ENCODE results near the gene ASPG. TPM values are rescaled to one million over a fixed set of nuclear protein-coding genes. Genes with fewer than 3 reads are reported as not detected.

ASPG gene
- total RNA-seq, 1 experiment from 2014 or later, result not detected

DNA sequence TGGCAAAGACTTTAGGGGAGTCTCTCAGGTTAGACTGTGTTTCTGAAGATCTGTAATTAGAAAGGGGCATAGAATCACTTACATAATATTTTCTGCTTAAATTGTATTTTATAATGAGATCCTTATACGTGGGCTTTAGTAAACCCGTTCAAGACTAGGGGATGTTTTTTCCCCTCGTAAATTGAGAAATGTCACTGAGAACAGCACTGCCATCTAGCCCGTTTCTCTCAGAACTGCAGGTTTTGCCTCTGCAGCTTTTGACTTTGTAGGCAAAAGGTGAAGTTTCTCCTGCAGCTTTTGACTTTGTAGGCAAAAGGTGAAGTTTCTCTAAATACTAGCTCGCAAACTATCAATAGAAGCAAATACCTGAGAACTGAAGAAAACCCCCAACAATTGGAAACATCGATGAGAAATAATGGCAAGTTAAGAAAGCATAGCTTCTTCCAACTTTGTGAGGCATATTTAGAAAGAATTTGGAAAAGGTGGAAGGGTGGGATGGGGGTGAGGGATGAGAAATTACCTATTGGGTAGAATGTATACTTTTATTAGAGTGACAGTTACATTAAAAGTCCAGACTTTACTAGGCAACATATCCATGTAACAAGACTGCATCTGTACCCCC, 9.9 kb upstream of the ASPG start:
- Histone ChIP-seq H3K36me3 (ENCODE audit: control insufficient read depth, insufficient read depth, low read length) (no peaks in the 10 kb centered on the region), H3K4me1 (ENCODE audit: control insufficient read depth, insufficient read depth, low read length) (0 out of 2 replicates have a peak, but pooled peaks cover 3% of the 10 kb centered on the region), H3K4me3 (ENCODE audit: low read depth in 2 of 2, low read length in 2 of 2) (no peak overlapping the region), H3K9me3 (ENCODE audit: control insufficient read depth, insufficient read depth, low read depth, low read length) (no peaks in the 10 kb centered on the region), H3K27me3 (ENCODE audit: control insufficient read depth, insufficient read depth, low read length) (no peaks in the 10 kb centered on the region), H3K27ac (ENCODE audit: low read length) (no peak overlapping the region)
- in situ Hi-C loops (cut with HindIII; ENCODE audit: low pct_unique_long_range_greater_than_20kb, low sequenced_read_pairs) (no loop called here), intact Hi-C loops (cut with micrococcal nuclease; ENCODE audit: unreplicated experiment) (loop anchor here (10.0 kb wide), 2 partner anchors 489 to 559 kb away; no protein-coding TSS in a partner anchor)
- DNase-seq (ENCODE audit: low read depth, low spot score) (no peak), ATAC-seq (no peak)
- ChIA-PET POLR2A (interaction anchor here (0.7 kb wide), 1 partner anchor 46 kb away, joined by 3 read pairs; no protein-coding TSS in a partner anchor), CTCF (no interaction called here)
- BruUV-seq (replicated peaks), result no TSS peak
- TF ChIP-seq, protein P1, sequence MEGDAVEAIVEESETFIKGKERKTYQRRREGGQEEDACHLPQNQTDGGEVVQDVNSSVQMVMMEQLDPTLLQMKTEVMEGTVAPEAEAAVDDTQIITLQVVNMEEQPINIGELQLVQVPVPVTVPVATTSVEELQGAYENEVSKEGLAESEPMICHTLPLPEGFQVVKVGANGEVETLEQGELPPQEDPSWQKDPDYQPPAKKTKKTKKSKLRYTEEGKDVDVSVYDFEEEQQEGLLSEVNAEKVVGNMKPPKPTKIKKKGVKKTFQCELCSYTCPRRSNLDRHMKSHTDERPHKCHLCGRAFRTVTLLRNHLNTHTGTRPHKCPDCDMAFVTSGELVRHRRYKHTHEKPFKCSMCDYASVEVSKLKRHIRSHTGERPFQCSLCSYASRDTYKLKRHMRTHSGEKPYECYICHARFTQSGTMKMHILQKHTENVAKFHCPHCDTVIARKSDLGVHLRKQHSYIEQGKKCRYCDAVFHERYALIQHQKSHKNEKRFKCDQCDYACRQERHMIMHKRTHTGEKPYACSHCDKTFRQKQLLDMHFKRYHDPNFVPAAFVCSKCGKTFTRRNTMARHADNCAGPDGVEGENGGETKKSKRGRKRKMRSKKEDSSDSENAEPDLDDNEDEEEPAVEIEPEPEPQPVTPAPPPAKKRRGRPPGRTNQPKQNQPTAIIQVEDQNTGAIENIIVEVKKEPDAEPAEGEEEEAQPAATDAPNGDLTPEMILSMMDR (IDR thresholded peaks at IDR 0.05), result peak; percentile 68
- no peak for TF ChIP-seq SIN3A (IDR thresholded peaks at IDR 0.05; ENCODE audit: borderline replicate concordance, insufficient read depth, low read depth, low read length)

DNA sequence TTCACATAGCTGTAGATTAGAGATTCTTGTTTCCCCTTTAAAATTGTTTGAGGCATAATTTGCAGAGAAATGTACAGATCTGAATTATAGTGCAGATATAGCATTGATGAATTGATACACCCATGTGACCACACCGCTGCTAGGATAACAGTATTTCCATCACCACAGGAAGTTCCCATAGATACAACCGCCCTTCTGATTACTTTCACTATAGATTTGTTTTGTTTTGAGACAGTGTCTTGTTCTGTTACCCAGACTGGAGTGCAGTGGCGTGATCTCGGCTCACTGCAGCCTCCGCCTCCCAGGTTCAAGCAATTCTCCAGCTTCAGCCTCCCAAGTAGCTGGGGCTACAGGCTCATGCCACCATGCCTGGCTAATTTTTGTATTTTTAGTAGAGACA, 8.8 kb upstream of the ASPG start:
- CTCF ChIA-PET, result no interaction called here
- Histone ChIP-seq H3K27me3 (ENCODE audit: control insufficient read depth, insufficient read depth, low read length) (no peaks in the 10 kb centered on the region), H3K36me3 (ENCODE audit: control insufficient read depth, insufficient read depth, low read length) (no peaks in the 10 kb centered on the region), H3K4me1 (ENCODE audit: control insufficient read depth, insufficient read depth, low read length) (0 out of 2 replicates have a peak, but pooled peaks cover 3% of the 10 kb centered on the region), H3K9me3 (ENCODE audit: control insufficient read depth, insufficient read depth, low read depth, low read length) (no peaks in the 10 kb centered on the region), H3K27ac (ENCODE audit: low read length) (no peak overlapping the region), H3K4me3 (ENCODE audit: low read depth in 2 of 2, low read length in 2 of 2) (no peak overlapping the region)
- TF ChIP-seq, protein P2, sequence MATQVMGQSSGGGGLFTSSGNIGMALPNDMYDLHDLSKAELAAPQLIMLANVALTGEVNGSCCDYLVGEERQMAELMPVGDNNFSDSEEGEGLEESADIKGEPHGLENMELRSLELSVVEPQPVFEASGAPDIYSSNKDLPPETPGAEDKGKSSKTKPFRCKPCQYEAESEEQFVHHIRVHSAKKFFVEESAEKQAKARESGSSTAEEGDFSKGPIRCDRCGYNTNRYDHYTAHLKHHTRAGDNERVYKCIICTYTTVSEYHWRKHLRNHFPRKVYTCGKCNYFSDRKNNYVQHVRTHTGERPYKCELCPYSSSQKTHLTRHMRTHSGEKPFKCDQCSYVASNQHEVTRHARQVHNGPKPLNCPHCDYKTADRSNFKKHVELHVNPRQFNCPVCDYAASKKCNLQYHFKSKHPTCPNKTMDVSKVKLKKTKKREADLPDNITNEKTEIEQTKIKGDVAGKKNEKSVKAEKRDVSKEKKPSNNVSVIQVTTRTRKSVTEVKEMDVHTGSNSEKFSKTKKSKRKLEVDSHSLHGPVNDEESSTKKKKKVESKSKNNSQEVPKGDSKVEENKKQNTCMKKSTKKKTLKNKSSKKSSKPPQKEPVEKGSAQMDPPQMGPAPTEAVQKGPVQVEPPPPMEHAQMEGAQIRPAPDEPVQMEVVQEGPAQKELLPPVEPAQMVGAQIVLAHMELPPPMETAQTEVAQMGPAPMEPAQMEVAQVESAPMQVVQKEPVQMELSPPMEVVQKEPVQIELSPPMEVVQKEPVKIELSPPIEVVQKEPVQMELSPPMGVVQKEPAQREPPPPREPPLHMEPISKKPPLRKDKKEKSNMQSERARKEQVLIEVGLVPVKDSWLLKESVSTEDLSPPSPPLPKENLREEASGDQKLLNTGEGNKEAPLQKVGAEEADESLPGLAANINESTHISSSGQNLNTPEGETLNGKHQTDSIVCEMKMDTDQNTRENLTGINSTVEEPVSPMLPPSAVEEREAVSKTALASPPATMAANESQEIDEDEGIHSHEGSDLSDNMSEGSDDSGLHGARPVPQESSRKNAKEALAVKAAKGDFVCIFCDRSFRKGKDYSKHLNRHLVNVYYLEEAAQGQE (IDR thresholded peaks at IDR 0.05; ENCODE audit: insufficient read depth in 1 of 2, low read depth in 2 of 2, low read length in 1 of 2), result no peak
- intact Hi-C loops (cut with micrococcal nuclease; ENCODE audit: unreplicated experiment) (loop anchor here (10.0 kb wide), 2 partner anchors 488 to 558 kb away; no protein-coding TSS in a partner anchor), in situ Hi-C loops (cut with HindIII; ENCODE audit: low pct_unique_long_range_greater_than_20kb, low sequenced_read_pairs) (no loop called here)
- POLR2A ChIA-PET, result no interaction called here
- no TSS peak for BruUV-seq (replicated peaks)
- no peak for ATAC-seq
- no peak for DNase-seq (ENCODE audit: low read depth, low spot score)

DNA sequence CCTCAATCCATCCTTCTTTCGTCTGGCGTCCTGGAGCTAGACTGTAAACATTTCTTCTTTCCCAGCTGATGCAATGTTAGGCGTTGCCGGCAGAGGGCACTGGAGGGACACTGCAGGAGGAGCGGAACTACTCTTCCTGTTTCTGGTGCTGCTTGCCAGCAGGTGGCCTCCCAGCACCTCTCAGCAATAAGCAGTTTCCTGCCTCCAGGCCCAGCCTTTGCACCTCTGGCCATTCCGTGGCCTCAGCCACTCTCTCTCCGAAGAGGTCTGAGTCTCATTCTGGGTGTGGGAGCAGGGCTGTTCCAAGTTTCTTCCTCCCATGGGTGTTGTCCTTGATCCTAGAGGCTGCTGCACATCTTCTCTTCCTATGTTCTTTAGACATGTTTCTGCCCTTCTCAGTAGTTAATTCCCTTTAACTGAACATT, 7.5 kb upstream of the ASPG start:
- peak; percentile 96 for ATAC-seq
- ChIA-PET CTCF (interaction anchor here (0.6 to 1.0 kb wide), 6 partner anchors 52 to 580 kb away, joined by 3 to 4 read pairs (median 3); no protein-coding TSS in a partner anchor), POLR2A (no interaction called here)
- intact Hi-C loops (cut with micrococcal nuclease; ENCODE audit: unreplicated experiment), result loop anchor here (2.0 to 10.0 kb wide), 3 partner anchors 53 to 557 kb away; no protein-coding TSS in a partner anchor
- Histone ChIP-seq H3K27me3 (ENCODE audit: control insufficient read depth, insufficient read depth, low read length) (no peaks in the 10 kb centered on the region), H3K4me3 (ENCODE audit: low read depth in 2 of 2, low read length in 2 of 2) (no peak overlapping the region), H3K9me3 (ENCODE audit: control insufficient read depth, insufficient read depth, low read depth, low read length) (no peaks in the 10 kb centered on the region), H3K4me1 (ENCODE audit: control insufficient read depth, insufficient read depth, low read length) (0 out of 2 replicates have a peak, but pooled peaks cover 3% of the 10 kb centered on the region), H3K27ac (ENCODE audit: low read length) (no peak overlapping the region), H3K36me3 (ENCODE audit: control insufficient read depth, insufficient read depth, low read length) (no peaks in the 10 kb centered on the region)
- in situ Hi-C loops (cut with HindIII; ENCODE audit: low pct_unique_long_range_greater_than_20kb, low sequenced_read_pairs), result no loop called here
- peak; percentile 81 for DNase-seq (ENCODE audit: low read depth, low spot score)
- no TSS peak for BruUV-seq (replicated peaks)
- no peak for TF ChIP-seq POLR2AphosphoS5 (IDR thresholded peaks at IDR 0.05; ENCODE audit: low read depth, low read length)
- no peak for TF ChIP-seq SIN3A (IDR thresholded peaks at IDR 0.05; ENCODE audit: borderline replicate concordance, insufficient read depth, low read depth, low read length)
- TF ChIP-seq, protein P2 (IDR thresholded peaks at IDR 0.05; ENCODE audit: insufficient read depth in 1 of 2, low read depth in 2 of 2, low read length in 1 of 2), result no peak
- TF ChIP-seq, protein P1 (IDR thresholded peaks at IDR 0.05), result peak; percentile 99

Measured in Panc1 (cell line).